Measurements from ENCODE around the gene TEFM.

DNA sequence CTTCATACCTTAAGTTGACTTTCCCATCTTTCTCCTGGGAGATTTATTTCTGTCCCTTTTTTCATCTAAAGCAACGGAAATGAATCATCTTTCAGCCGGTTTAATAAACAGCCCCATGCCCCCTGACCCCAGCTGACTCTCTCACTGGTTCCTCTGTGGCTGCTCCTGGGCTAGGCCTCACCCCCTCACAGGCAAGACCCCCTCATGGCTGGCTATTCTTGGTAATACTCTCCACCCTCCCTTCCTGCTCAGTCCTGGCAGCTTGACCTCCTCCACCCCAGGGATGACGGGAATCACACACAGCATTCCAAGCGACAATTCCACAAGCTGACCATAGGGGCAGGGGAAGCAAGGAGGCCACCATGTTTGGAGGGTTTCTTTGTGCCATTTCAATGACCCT lies 14.2 kb upstream of the TEFM start:
- TF ChIP-seq, protein P1, sequence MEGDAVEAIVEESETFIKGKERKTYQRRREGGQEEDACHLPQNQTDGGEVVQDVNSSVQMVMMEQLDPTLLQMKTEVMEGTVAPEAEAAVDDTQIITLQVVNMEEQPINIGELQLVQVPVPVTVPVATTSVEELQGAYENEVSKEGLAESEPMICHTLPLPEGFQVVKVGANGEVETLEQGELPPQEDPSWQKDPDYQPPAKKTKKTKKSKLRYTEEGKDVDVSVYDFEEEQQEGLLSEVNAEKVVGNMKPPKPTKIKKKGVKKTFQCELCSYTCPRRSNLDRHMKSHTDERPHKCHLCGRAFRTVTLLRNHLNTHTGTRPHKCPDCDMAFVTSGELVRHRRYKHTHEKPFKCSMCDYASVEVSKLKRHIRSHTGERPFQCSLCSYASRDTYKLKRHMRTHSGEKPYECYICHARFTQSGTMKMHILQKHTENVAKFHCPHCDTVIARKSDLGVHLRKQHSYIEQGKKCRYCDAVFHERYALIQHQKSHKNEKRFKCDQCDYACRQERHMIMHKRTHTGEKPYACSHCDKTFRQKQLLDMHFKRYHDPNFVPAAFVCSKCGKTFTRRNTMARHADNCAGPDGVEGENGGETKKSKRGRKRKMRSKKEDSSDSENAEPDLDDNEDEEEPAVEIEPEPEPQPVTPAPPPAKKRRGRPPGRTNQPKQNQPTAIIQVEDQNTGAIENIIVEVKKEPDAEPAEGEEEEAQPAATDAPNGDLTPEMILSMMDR (IDR thresholded peaks at IDR 0.05), result no peak
- TF ChIP-seq POLR2AphosphoS5 (IDR thresholded peaks at IDR 0.05) (no peak), POLR2A (IDR thresholded peaks at IDR 0.05) (no peak)

Measured in sigmoid colon (tissue), 4 donors.